AG08395 (cell line): ENCODE data around the gene KLF4.
"Not testable (repeated sequence)": the region's sequence is repeated elsewhere in the genome, so short reads cannot be mapped to it uniquely, and the experiment has no call there.

Experiments
- DNase-seq: peaks from one replicate; pipeline ENCODE4 v3.0.0; 2012; ENCODE audit warnings: mixed read lengths, low spot score

Gene KLF4

DNA sequence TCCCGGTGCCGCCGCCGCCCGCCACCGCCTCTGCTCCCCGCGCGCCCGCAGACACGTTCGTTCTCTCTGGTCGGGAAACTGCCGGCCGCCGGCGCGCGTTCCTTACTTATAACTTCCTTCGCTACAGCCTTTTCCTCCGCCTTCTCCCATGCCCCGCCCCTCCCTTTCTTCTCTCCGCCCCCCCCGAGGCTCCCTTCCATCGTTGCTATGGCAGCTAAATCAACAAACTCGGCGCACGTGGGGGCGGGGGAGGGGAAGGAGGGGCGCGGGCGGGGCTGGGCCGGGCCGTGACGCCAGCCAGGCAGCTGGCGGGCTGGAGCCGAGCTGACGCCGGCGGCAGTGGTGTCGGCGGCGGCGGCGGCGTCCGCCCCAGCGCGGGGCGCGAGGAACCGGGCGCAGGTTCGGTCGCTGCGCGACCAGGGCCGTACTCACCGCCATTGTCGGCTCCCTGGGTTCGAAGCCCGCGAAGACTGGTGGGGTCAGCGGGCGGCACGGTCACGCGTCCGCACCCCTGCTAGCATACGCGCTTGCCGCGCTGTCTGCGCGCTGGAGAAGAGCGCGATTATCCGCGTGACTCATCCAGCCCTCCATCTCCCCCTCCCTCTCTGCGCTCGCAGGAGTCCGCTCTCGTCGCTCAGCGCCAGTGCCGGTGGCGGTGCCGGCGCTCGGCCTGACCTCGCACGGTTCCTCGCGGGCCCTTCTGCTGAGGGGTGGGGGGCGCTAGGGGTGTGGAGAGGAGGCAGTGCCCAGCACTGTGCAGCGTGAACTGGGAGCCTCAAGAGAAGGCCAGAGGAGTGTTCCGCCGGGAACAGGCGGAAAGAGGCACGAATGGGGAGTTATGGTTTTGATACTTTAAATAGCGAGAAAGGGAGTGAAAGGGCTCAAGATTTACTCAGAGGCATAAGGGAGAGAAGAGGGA is at the start of gene KLF4:
Gene KLF4 (minus strand): TSS at position 83 of the 919 bp plus-strand sequence. CDS start 597 bp downstream, outside the sequence.
- peak; percentile 96 for DNase-seq

DNA sequence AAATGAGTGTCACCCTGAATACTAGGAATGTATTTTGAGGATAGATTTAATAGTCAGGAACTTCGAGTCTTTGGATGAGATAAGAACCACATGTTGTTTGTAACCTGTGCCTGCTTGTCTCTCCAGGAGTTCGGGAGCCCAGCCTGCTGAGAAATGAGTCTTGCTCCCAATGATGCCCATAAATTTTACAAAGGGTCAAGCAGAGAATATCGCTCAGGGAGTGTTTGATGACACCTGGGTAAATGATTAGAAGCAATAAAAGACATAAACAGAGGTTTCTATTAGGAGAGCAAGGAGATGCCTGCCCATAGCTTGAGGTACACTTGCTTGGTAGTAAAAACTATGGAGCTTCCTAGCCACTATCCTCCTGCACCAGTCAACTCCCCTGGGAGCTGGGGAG is 46.9 kb upstream of the KLF4 start:
- DNase-seq: no peak

DNA sequence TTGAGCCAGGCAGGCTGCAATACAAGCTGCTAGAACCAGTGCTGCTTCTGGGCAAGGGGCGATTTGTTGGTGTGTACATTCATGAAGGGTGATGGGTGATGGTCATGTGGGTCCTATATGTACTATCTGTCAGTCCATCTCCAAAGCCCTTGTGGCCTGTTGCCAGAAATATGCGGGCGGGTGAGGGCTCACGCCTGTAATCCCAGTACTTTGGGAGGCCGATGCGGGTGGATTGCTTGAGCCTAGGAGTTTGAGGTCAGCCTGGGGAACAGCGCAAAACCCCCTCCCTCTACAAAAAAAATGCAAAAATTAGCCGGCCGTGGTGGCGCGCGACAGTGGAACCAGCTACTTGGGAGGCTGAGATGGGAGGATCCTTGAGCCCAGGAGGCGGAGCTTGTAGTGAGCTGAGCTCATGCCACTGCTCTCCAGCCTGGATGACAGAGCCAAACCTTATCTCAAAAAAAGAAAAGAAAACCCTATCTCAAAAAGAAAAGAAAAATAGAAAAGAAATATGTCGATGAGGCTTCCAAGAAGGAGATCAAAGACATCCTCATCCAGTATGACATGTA is 45.0 kb upstream of the KLF4 start:
- no peak for DNase-seq

DNA sequence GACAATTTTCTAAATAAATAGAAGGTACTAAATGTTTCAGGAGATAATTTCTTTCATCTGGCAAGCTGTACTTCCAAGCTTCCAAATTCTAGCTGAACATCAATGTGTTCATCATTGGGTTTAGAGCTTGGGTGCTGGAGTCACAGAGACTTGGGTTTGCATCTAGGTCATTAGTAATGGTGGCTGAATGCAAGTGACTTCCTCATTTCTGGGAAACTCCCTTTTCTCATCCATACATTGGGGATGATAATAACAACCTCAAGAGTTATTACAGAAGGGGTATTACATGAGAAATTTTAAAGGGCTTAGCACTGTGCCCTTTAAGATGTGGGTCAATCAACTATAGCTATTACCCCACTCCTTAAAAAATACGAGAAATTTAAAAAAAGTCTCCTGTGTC is 41.1 kb upstream of the KLF4 start:
- DNase-seq: no peak

DNA sequence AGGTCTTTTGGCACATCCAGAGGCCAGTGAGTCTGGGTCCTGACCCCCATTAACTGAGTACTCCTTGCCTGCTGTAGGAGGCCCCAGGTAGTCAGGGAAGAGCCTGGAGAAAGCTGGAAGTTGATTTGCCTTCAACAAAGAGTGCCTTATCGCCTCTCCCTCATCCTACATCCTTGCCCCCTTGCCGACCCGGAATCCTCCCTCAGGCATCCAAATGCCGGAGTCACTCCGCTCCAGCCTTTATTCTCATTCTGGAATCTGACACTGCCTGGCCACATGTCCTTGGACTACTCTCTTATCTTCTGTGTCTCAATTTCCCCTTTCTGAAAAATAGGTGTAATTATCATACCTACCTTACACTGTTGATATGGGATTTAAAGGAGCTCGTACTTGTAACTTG is 39.1 kb upstream of the KLF4 start:
- DNase-seq: no peak

DNA sequence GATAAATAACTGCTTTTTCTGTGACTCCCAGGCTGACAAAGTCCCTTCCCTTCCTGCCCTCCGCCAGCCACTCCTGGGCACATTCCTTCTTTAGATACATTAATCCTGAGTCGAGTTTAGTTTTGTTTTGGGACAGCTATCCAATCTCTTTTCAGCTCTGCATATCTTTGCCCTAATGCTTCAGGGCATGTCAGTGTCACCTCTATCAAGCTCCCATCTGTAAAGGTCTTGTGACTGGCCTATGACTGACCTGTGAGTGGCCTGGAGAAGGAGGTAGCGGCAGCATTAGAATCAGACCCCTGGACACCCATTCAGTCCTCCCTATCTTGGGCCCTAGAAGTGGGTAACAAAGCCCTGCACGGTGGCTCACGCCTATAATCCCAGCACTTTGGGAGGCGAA is 34.0 kb upstream of the KLF4 start:
- no peak for DNase-seq

DNA sequence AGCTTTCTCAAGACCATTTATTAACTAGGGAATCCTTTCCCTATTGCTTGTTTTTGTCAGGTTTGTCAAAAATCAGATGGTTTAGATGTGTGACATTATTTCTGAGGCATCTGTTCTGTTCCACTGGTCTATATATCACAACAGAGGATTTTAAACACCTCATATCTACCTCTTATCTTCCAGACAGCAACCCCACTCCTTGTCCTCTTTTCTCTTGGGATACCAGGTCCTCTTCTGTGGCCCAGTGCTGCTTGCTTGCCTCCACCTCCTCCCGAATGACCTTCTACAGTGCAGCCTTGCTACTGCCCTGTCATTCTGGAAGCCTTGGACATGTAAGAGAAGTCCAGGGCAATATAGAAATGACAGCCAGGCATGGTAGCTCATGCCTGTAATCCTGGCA is 30.6 kb upstream of the KLF4 start:
- DNase-seq: no peak

DNA sequence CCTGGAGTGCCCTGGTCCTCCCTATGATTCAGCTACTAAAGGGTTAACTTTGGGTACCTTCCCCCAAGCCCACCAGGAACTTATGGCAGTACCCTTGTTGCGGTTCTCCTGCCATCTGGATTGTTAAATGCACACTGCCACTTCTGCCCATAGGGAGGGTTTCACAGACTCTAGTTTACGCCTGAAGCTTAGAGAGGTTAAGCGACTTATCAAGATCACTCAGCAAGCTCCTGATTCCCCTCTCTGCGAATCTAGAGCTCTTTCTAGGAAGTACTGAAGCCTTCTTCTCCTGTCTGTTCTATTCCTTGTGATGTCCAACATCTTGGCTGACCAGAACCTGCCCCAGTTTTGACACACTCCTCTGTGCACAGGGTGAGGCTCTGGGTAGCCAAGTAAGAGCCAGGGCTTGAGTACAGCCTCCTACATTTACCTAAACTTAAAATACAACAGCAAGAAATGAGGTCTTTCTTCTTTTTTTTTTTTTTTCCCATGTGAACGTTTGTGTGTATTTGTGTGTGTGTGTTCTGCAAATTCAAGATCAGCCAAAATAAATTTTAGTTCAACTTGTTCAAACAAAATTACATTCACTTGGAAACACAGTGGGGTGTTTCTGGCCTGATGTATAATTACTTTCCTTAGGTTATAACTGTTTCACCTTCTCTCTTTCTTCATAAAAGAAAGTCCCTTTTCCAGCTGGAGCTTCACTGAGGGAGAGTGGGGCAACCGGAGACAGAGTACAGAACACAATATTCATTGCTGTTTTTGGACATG is 28.7 kb upstream of the KLF4 start:
- no peak for DNase-seq

DNA sequence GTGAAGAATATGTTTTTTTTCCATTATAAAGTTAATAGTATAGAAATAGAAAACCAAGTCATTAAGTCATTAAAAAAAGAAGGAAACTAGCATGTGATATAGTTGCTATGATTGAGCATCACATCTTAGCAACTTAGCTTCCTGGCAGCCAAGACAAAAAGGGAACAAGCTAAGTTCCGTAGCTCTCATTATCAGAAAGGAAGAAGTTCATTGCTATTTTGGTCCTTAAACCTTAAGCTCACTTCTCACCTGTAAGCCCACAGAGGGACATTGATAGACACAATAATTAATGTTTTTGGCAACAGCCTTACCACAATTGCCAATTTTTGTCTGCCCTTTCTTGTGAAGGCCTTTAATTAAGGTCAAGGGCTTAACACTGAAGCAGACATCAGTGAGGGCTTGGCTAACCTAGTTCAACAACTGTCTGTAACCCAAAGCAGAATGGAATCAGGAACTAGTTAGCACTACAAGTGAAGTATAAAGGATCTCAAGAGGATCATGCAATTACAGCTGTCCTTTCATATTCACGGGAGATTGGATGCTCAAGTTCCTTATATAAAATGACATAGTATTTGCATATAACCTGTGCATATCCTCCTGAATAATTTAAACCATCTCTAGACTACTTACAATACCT is 24.0 kb upstream of the KLF4 start:
- DNase-seq: no peak

DNA sequence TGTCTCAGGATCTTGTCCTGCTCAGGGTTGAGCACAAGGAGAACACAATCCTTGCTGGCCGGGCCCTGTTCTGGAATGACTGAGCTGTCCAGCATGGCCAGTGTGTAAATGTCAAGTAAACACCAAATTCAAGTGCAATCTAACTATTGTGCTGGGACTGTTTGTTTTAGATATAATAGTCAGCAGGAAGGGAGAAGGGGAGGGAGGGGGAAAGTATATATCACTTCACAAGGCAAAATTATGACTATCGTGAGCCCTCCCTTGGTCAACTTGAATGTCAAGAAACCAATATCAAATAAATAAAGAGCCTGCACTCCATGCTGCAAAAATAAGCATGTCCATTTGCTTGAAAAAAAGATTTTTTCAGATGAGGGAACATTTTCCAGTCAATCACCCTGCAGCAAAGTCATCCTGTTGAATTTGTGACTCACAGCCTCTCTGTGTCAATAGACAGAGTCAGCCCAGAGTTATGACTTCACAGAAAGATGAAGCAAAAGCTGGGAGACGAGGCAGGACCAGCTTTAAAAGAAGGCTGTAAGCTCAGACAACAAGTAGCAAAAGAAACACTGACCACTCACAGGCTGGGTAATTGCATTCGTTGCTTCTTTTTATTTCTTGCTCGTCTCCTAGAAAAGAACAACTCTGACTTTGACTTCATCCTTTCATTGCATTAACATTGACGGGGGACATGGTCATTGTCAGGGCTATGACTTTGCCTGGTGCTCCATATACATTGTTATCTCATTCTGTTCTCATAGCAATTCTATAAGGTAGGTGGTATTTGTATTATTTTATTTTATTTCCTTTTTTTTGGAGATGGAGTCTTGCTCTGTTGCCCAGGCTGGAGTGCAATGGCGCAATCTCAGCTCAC is 15.3 kb upstream of the KLF4 start:
- DNase-seq: peak; percentile 84

DNA sequence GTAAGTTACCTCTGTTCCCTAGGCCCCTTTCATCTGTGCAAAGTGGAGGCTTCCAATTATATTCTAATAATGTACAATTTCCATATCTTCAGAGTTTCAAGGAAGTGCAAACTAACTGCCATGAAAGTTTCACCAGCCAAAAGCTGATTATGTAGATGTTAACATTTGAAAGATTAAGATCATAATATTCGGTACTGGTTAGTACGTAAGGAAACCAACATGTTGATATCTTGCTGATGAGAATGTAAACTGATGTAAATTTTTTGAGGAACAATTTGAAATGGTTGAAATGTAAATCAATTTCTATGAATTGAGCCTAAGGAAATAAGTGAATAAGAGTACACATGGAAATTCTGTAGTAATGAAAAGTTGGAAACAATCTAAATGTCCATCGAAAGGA is 12.9 kb upstream of the KLF4 start:
- no peak for DNase-seq

DNA sequence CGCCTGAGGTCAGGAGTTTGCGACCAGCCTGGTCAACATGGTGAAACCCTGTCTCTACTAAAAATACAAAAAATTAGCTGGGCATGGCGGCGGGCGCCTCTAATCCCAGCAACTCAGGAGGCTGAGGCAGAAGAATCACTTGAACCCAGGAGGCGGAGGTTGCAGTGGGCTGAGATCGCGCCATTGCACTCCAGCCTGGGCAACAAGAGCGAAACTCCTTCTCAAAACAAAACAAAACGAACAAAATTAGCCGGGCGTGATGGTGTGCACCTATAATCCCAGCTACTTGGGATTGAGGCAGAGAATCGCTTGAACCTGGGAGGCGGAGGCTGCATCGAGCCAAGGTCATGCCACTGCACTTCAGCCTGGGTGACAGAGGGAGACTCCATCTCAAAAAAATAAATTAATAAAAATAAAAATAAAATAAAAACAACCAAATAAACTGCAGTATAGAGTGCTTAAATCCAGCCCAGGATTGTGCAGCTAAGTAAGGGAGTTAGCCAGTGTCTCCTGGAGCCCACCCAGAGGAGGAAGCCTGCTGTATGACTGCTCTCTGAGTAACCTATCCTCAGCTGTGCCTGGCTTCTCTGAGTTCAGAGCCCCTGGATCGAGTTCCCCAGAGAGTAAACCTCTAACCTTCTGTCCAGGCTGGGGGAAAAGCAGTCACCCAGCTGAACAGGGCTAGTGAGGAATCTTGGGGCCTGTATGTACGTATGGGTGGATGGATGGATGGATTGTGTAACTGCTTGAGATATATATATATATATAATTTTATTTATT is 11.0 kb upstream of the KLF4 start:
- peak; percentile 17 for DNase-seq

DNA sequence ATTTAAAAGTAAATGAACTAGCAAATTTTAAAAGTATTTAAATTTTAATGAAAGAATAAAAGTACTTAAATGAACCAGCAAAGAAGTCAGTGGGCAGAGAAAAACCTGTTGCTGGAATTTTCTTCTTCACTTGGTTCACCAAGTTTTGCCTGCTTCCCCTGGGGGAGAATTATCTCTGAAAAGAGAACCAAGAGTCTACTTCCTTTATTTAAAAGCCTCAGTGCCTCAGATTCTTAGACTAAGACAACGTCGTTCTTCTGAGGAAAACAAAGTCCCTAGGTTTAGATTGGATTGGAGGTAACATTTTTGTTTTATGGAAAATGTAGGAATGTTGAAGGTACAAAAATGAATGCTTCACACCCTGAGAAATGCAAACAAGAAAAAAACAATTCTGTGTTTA is 7.4 kb upstream of the KLF4 start:
- DNase-seq: no peak

DNA sequence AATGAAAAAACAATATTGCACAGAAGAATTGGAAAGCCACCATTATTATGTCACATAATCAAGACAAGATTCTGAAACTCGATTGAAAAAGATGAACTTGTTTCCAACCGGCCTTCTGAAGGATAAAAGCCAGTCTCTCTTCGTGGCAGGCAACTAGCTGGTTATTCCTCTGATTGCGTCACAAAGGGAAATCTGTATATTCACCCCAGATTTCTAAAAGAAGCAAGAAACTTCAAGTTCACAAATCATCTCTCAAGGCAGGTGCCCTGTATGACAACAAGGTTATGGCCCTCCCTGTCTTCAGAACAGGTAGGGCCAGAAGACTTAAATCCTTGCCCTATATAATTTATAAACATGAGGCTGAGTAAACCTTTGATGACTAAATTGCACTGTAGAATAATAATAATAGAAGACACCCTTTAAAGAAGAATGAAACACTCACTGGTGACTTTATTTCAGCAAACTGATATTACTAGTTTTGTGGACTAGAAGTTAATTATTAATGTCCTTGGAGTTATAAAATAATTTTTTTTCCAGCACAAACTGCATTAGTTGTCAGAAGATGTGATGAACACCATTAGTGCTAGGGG is 2.9 kb upstream of the KLF4 start:
- no peak for DNase-seq

DNA sequence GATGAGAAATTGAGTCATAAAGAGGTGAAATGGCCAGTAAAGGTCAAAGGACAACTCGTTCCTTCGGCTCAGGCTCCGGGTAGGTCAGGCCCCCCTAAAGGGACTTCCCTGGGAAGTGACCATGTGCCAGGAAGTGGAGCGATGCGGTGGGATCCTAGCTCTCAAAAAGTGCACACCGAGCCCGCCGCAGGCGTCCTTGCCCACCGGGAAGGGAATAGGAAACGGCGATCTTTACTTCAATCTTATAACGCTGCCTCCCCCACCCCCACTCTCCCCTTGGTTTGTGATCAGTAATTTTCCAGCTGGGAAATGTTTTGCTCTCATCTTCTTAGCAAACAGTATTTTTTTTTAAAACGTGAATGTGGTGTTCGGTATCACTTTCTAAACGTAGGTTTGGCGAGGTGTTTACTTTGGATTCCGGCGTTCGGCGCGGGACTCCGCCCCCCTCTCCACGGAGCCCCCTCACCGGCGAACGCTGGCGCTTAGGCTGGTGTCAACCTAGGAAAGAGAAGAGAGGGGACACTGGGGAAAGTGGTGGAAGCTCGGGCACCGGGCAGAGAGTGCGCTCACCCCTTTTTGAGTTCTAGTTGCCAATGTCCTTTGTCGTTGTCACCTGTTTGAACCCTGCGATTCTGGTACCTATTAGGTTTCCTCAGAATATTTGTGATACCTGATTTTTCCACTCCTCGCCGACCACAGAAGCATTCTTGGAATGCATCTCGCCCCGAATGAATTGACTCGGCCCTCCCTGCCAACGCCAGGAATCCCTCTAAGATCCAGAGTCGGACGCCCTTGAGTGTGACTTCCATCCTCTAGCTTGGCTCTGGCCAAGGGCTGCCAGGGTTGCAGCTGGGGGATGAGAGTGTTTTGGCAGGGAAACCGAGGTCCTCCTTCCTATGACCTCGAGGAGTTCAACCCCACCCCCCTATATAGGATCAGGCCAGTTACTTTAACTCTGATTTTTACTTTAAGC is 1.8 kb upstream of the KLF4 start:
- no peak for DNase-seq

DNA sequence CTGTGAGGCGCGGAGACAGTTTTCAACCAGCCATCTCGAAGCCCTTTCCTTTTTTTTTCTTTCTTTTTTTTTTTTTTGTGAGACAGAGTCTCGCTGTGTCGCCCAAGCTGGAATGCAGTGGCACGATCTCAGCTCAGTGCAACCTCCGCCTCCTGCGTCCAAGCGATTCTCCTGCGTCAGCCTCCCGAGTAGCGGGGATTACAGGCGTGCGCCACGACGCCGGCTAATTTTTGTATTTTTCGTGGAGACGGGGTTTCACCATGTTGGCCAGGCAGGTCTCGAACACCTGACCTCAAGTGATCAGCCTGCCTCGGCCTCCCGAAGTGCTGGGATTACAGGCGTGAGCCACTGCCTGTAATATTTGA is 1.0 kb upstream of the KLF4 start:
- DNase-seq: not testable (repeated sequence)

DNA sequence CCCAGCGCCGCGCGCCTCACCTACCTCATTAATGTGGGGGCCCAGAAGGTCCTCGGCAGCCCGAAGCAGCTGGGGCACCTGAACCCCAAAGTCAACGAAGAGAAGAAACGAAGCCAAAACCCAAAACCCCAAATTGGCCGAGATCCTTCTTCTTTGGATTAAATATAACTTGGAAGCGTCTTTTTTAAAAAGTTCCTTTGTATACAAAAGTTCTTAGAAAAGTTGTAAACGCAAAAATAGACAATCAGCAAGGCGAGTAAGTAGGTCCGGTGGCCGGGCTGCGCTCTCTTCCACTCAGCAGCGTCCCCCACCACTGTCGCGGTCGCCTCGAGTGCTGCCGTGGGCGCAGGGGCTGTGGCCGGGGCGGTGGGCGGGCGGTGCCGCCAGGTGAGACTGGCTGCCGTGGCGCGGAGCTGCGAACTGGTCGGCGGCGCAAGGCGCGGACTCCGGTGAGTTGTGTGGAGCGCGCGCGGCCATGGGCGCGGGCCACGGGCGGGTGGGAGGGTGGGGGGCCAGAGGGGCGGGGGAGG is 360 bp downstream of the KLF4 start:
- DNase-seq: no peak

DNA sequence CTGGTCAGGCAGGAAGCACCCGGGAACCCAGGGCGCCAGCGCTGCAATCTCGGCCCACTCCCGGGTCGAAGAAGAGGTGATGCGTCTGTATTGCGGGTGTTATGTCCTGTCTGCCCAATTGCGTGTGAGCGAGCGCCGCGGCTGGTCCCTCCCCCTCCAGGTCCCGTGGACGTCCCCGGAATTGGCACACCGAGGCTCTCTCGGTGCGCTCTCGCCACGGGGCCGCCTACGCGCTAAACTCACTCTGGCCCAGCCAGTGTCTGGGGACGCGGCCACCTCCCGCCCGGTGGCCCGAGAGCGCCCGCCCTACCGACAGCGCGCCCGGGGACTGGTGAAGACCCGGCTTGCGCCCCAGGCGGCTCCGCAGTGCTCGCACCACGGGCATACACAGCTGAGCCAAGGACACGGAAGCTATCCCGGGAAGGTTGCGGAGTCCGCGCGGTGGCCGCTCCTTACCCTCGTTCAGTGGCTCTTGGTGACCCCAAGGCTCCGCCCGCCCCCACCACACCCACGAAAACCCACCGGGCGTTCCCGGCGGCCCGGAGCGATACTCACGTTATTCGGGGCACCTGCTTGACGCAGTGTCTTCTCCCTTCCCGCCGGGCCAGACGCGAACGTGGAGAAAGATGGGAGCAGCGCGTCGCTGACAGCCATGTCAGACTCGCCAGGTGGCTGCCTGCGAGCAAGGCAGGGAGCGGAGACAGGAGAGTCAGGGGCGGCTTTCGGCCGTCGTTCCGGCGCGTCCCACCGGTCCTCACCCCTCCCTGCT is 1.0 kb downstream of the KLF4 start:
- peak; percentile 62 for DNase-seq
